ENCODE measurements around the gene CDH22.
A peak's percentile ranks its signal among the peaks of the same experiment; 100 is the strongest.

CDH22 gene

GRCh38 chr20:46308258-46309157 lies at the start of gene CDH22:
Gene CDH22, minus strand, starts transcription at chr20:46308498. Its CDS starts 57,204 bp downstream, at chr20:46251294.
- DNase-seq (ENCODE audit: low read depth in 2 of 2): no peak

- no peak for DNase-seq (ENCODE audit: low read depth in 2 of 2)
Measured at GRCh38 chr20:46357030-46357514, 48.8 kb upstream of the CDH22 start.

GRCh38 chr20:46356195-46357029 lies 48.1 kb upstream of the CDH22 start:
- DNase-seq (ENCODE audit: low read depth in 2 of 2): no peak

GRCh38 chr20:46355778-46356177 lies 47.5 kb upstream of the CDH22 start:
- no peak for DNase-seq (ENCODE audit: low read depth in 2 of 2)

GRCh38 chr20:46354920-46355654 lies 46.8 kb upstream of the CDH22 start:
- DNase-seq (ENCODE audit: low read depth in 2 of 2): no peak

GRCh38 chr20:46354207-46354555 lies 45.9 kb upstream of the CDH22 start:
- DNase-seq (ENCODE audit: low read depth in 2 of 2): no peak

GRCh38 chr20:46353500-46354206 lies 45.4 kb upstream of the CDH22 start:
- no peak for DNase-seq (ENCODE audit: low read depth in 2 of 2)

GRCh38 chr20:46352370-46352938 lies 44.2 kb upstream of the CDH22 start:
- no peak for DNase-seq (ENCODE audit: low read depth in 2 of 2)

- no peak for DNase-seq (ENCODE audit: low read depth in 2 of 2)
Measured at GRCh38 chr20:46351357-46352058, 43.2 kb upstream of the CDH22 start.

GRCh38 chr20:46350986-46351267 lies 42.6 kb upstream of the CDH22 start:
- DNase-seq (ENCODE audit: low read depth in 2 of 2): no peak

GRCh38 chr20:46350201-46350985 lies 42.1 kb upstream of the CDH22 start:
- no peak for DNase-seq (ENCODE audit: low read depth in 2 of 2)

- DNase-seq (ENCODE audit: low read depth in 2 of 2): no peak
Measured at GRCh38 chr20:46349742-46350056, 41.4 kb upstream of the CDH22 start.

- peak; percentile 29 for DNase-seq (ENCODE audit: low read depth in 2 of 2)
Measured at GRCh38 chr20:46349035-46349741, 40.9 kb upstream of the CDH22 start.

- DNase-seq (ENCODE audit: low read depth in 2 of 2): no peak
Measured at GRCh38 chr20:46347841-46348803, 39.8 kb upstream of the CDH22 start.

GRCh38 chr20:46346770-46347169 lies 38.5 kb upstream of the CDH22 start:
- no peak for DNase-seq (ENCODE audit: low read depth in 2 of 2)

GRCh38 chr20:46344488-46345162 lies 36.3 kb upstream of the CDH22 start:
- no peak for DNase-seq (ENCODE audit: low read depth in 2 of 2)

- no peak for DNase-seq (ENCODE audit: low read depth in 2 of 2)
Measured at GRCh38 chr20:46343975-46344357, 35.7 kb upstream of the CDH22 start.
